Type B pancreatic cell (in vitro differentiated cells): ENCODE data around the gene BMP2K. TPM values are rescaled to one million over a fixed set of nuclear protein-coding genes. Genes with fewer than 3 reads are reported as not detected.

ENCODE experiments used
- DNase-seq: peaks from one replicate; pipeline ENCODE4 v3.0.0; 2021; ENCODE audit warnings: mixed read lengths; ENCODE audit not compliant: unreplicated experiment; ENCODE audit errors: extremely low spot score
- H3K27ac Mint-ChIP-seq: 2 replicates; pipeline ENCODE4 v1.8.0; 2021; ENCODE audit warnings: mild to moderate bottlenecking, mixed read lengths
- H3K27me3 Mint-ChIP-seq: 2 replicates; pipeline ENCODE4 v1.8.0; 2021; ENCODE audit warnings: mixed read lengths
- H3K36me3 Mint-ChIP-seq: 2 replicates; pipeline ENCODE4 v1.8.0; 2021; ENCODE audit warnings: mixed read lengths
- H3K4me1 Mint-ChIP-seq: one replicate; pipeline ENCODE4 v1.8.0; 2021; ENCODE audit warnings: mixed read lengths; ENCODE audit not compliant: unreplicated experiment
- H3K4me3 Mint-ChIP-seq: 2 replicates; pipeline ENCODE4 v1.8.0; 2021; ENCODE audit warnings: mild to moderate bottlenecking, mixed read lengths
- H3K9me3 Mint-ChIP-seq: 2 replicates; pipeline ENCODE4 v1.8.0; 2021; ENCODE audit warnings: mixed read lengths
- CTCF ChIP-seq: fragments of 200-600 bp; sonication (generic); conservative IDR thresholded peaks from 2 replicates; pipeline ENCODE4 v1.5.0; 2021; ENCODE audit warnings: antibody characterized with exemption, mild to moderate bottlenecking
- total RNA-seq: library from RNA; stranded (reverse); gene quantifications from 2 replicates; pipeline ENCODE4 v1.2.1, GENCODE V29; 2021; ENCODE audit warnings: low replicate concordance

The BMP2K gene
- total RNA-seq, 1 donor from 2014 or later: 40.9 TPM

- Mint-ChIP-seq H3K9me3 (no peaks in the 10 kb centered on the region), H3K27me3 (no peaks in the 10 kb centered on the region), H3K36me3 (no peaks in the 10 kb centered on the region), H3K4me3 (no peak overlapping the region), H3K4me1 (no peaks in the 10 kb centered on the region), H3K27ac (no peak overlapping the region)
- no peak for DNase-seq
- TF ChIP-seq CTCF: no peak
Measured at GRCh38 chr4:78756776-78757175, 19.4 kb upstream of the BMP2K start.

GRCh38 chr4:78757574-78757973 lies 18.6 kb upstream of the BMP2K start:
- DNase-seq: no peak
- no peak for TF ChIP-seq CTCF
- Mint-ChIP-seq H3K27ac (no peak overlapping the region), H3K36me3 (no peaks in the 10 kb centered on the region), H3K4me1 (no peaks in the 10 kb centered on the region), H3K4me3 (no peak overlapping the region), H3K9me3 (no peaks in the 10 kb centered on the region), H3K27me3 (no peaks in the 10 kb centered on the region)

- no peak for DNase-seq
- no peak overlapping the region for H3K27ac Mint-ChIP-seq
- no peaks in the 10 kb centered on the region for H3K27me3 Mint-ChIP-seq
- H3K4me1 Mint-ChIP-seq: no peaks in the 10 kb centered on the region
- no peak for TF ChIP-seq CTCF
- H3K36me3 Mint-ChIP-seq: no peaks in the 10 kb centered on the region
- H3K4me3 Mint-ChIP-seq: no peak overlapping the region
- no peaks in the 10 kb centered on the region for H3K9me3 Mint-ChIP-seq
Measured at GRCh38 chr4:78758085-78758484, 18.1 kb upstream of the BMP2K start.

- H3K27me3 Mint-ChIP-seq: no peaks in the 10 kb centered on the region
- H3K36me3 Mint-ChIP-seq: no peaks in the 10 kb centered on the region
- H3K9me3 Mint-ChIP-seq: no peaks in the 10 kb centered on the region
- H3K4me3 Mint-ChIP-seq: no peak overlapping the region
- DNase-seq: no peak
- H3K27ac Mint-ChIP-seq: no peak overlapping the region
- H3K4me1 Mint-ChIP-seq: no peaks in the 10 kb centered on the region
- no peak for TF ChIP-seq CTCF
Measured at GRCh38 chr4:78762529-78762928, 13.6 kb upstream of the BMP2K start.

GRCh38 chr4:78763251-78763650 lies 12.9 kb upstream of the BMP2K start:
- H3K9me3 Mint-ChIP-seq: no peaks in the 10 kb centered on the region
- TF ChIP-seq CTCF: no peak
- no peak overlapping the region for H3K4me3 Mint-ChIP-seq
- H3K27ac Mint-ChIP-seq: no peak overlapping the region
- no peaks in the 10 kb centered on the region for H3K27me3 Mint-ChIP-seq
- no peak for DNase-seq
- no peaks in the 10 kb centered on the region for H3K4me1 Mint-ChIP-seq
- H3K36me3 Mint-ChIP-seq: no peaks in the 10 kb centered on the region

- Mint-ChIP-seq H3K27me3 (no peaks in the 10 kb centered on the region), H3K4me3 (no peak overlapping the region)
- TF ChIP-seq CTCF: no peak
Measured at GRCh38 chr4:78763763-78764387, 12.3 kb upstream of the BMP2K start.

More at GRCh38 chr4:78763763-78764387, 12.3 kb upstream of the BMP2K start:
- Mint-ChIP-seq H3K4me1 (no peaks in the 10 kb centered on the region), H3K9me3 (no peaks in the 10 kb centered on the region), H3K27ac (no peak overlapping the region), H3K36me3 (no peaks in the 10 kb centered on the region)
- DNase-seq: no peak
